Ovary (tissue), 3 donors: ENCODE measurements around the gene MUSTN1.

Source experiments
- EP300 ChIP-seq: sonication (generic); formaldehyde crosslinking; IDR thresholded peaks from one replicate; pipeline ENCODE4 v1.6.1; 2017; ENCODE audit warnings: antibody characterized with exemption
- POLR2A ChIP-seq: fragments of 450-650 bp; IDR thresholded peaks from one replicate; pipeline ENCODE4 v1.6.1; 2017; ENCODE audit warnings: antibody characterized with exemption, mild to moderate bottlenecking, moderate library complexity
- TF ChIP-seq, protein P1 (sequence below), 3 donors: fragments of 450-650 bp in 2 of 3; fragments of 200-600 bp in 1 of 3; IDR thresholded peaks; one replicate each; pipeline versions ENCODE4 v1.5.1 to v1.8.0; 2016 to 2022; ENCODE audit warnings: antibody characterized with exemption in 3 of 3, mild to moderate bottlenecking in 1 of 3
- donor health status: DM: no; HTN: no; CAD: no.

DNA sequence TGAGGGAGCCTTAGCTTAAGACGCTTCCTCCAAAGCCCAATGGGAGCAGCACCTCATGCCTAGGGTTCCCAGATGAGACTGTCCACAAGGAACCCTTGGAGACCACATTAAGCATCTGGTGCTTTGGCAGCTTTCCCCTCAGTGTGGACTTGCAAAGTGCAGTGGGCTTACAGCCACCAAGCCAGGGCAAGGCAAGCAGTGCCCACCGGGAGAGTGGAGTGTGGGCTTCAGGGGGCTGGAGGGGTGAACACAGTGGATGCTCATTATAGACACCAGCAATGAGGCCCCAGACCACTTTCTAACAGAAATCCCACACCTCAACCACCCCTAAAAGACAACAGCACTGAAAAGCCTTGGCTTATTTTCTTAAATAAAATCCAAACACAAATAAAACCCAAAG is 9.1 kb upstream of the MUSTN1 start:
- TF ChIP-seq, protein P1, sequence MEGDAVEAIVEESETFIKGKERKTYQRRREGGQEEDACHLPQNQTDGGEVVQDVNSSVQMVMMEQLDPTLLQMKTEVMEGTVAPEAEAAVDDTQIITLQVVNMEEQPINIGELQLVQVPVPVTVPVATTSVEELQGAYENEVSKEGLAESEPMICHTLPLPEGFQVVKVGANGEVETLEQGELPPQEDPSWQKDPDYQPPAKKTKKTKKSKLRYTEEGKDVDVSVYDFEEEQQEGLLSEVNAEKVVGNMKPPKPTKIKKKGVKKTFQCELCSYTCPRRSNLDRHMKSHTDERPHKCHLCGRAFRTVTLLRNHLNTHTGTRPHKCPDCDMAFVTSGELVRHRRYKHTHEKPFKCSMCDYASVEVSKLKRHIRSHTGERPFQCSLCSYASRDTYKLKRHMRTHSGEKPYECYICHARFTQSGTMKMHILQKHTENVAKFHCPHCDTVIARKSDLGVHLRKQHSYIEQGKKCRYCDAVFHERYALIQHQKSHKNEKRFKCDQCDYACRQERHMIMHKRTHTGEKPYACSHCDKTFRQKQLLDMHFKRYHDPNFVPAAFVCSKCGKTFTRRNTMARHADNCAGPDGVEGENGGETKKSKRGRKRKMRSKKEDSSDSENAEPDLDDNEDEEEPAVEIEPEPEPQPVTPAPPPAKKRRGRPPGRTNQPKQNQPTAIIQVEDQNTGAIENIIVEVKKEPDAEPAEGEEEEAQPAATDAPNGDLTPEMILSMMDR (IDR thresholded peaks at IDR 0.05), result no peak
- TF ChIP-seq POLR2A, result no peak
- TF ChIP-seq EP300, result no peak
